Anterior cingulate cortex (tissue), 58 donors: ENCODE data around the gene LY6G6F.

ENCODE experiments used
- DNase-seq, 58 donors: peaks; one replicate each; lab custom pipeline; 2025; lab: John Stamatoyannopoulos, UW

LY6G6F gene, protein sequence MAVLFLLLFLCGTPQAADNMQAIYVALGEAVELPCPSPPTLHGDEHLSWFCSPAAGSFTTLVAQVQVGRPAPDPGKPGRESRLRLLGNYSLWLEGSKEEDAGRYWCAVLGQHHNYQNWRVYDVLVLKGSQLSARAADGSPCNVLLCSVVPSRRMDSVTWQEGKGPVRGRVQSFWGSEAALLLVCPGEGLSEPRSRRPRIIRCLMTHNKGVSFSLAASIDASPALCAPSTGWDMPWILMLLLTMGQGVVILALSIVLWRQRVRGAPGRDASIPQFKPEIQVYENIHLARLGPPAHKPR

DNA sequence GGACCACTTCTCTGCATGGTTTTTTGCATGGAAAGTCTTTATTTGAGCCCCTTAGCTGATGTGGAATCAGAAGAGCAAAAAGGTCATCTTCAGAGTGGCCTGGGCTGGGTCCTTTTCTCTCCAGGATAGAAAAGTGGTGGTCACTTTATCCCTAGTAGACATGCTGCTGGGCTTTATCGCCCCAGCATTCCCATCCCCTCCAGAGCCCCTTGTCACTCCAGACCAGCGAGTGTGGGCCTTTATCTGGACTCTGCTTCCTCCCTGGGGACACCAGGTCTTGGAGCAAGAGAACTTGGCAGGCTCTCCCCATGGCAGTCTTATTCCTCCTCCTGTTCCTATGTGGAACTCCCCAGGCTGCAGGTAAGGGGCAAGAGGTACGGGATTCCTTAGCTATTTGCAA lies at the start of gene LY6G6F:
Gene LY6G6F (plus strand): TSS at position 268 of the 400 bp plus-strand sequence. CDS start 41 bp downstream, at position 309.
- DNase-seq, result no peak

DNA sequence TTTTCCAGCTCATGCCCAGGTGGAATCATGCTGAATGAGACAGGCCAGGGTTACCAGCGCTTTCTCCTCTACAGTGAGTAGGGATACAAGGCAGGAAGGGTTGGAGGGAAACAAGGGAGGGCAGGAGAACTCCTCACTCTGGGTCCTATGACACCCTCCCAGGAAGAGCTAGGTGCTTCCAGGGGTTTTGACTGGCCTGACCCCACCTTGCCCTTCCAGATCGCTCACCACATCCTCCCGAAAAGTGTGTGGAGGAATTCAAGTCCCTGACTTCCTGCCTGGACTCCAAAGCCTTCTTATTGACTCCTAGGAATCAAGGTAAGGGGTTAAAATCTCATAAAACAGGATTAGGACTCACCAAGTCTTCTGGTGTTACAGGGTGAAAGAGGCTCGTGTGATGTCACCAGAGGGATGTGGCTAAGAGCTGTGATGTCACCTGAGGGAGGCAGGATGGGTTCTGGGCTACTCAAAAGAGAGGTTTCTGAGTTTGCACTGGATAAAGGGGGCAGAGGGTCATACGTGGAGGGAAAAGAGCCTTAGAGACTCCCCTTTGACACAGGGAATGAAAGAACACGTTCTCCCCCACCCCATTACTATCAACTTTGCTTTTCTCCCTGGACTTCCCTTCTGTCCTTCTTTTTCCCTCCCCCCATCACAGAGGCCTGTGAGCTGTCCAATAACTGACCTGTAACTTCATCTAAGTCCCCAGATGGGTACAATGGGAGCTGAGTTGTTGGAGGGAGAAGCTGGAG lies 49.1 kb upstream of the LY6G6F start:
- DNase-seq, result no peak

DNA sequence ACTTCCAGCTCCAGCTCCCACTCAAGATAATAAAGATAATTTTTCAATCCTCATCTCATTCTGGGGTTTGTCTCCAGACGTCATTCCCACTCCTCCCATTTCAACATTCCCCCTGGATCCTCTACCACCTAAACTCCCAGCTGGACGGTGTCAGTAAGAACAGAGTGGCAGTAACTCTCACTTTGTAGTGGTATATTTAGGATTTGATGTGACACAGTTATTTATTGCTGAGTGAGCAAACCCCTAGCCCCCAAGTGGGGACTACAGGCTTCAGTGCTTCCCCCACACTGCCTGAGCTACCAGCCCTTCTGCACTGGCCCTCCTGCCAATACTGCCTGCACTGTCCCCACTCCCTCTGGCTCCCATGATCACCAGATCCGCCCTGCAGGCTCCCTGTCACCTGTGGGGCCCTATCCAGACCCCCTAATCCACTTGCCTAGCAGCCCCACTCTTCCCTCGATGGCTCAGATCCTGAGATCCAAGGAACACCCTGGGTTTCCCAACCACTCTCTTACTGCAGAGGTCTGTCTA lies 48.4 kb upstream of the LY6G6F start:
- DNase-seq, result no peak

DNA sequence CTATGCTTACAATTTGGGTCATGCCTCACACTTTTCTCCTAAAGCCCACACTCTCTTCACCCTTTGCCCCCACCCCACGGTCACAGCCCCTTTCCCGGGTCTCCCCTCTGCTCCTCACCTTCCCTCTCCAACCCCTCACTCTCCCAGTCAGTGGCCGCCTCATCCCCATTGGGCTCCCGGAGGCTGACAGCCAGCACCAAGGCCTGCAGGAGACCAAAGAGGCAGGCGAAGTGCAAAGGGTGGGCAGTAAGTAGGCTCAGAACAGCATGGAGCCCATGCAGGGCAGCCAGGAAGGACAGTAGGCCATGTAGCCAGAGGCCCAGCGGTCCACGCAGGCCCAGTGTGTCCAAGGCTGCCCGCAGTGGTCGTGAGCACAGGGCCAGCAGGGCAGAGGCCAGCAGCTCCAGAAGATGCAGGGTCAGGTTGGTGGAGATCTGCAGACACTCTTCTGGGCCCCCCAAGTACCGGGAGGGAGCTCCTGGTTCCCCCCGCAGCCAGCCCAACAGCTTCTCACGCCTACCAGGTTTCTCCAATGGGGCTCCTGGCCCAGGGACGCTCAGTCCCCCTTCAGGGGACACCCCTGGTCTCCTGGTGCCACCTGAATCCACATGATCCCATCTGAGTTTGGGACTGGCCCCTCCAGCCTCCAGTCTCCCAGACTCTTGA lies 47.5 kb upstream of the LY6G6F start:
- DNase-seq, result no peak

DNA sequence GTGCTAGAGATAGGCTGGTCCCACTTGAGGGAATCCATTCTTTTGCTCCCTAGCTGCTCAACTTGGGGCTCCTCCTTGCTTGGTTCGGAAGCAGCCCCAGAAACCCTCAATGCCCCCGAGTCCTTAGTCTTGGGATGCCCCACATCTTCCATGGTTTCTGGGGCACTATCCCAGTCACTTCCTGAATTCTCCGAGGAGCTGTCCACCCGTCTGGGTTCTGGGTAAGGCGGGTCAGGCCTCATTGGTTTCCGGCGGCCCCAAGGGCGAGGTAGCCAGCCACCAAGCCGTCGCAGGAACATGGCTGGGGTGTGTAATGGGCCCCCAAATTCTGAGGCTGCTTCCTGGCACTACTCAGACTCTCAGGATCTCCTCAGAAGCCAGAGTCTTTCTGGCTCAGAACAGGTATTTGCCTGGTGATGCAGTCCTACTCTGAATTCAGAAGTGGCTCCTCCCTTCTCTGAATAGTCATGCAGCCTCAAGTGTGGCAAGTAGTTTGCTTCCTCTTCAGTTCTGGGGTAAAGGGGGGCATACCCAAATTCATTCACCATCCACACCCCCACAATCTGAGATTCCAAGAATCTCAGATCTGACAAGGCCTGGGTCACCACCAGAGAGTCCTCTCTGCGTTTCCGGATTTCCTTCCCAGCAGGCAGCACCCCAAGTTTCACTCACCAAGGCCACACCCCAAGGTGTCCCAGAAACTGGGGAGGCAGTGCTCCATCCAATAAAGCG lies 46.9 kb upstream of the LY6G6F start:
- DNase-seq, result peak in 1 of 58 donors; percentile 1

DNA sequence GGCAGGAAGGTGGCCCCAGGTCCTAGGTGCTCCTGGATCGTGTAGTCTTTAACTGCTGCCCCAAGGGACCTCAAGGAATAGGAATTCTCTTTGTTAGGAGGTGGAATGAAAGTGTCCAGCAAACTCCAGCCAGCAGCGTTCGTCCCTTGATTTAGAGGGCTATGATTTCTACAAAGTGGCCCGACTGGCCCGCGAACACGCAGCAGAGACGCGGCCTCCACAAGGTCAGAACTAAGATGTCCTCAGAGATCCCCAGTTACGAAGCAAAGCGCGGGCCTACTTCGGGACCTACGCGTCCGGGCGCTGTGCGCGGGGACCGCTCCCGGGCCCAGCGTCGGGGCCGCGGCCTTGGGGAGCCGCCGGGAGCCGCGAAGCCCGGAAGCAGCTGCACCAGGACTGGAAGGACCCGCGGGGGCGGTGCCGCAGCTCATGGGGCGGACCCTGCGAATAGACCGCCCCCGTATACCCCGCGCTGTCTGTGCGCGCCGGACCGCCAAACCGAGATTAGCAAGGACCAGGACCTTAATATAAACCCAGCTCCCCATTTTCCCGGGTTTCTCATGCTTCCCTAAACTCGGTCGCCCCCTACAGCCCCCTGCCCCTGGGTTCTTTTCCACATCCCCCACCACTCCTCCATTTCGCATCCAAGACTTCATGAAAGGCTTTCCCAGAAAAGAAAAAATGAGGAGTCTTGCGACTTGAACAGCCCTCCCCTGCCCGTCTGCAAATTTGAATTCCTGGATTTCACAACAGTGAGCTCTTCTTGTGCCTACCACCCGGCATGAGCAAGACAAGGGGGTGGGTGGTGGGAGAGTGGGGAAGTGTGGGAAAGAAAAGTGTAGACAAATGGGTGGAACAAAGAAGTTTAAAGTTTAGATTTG lies 46.0 kb upstream of the LY6G6F start, which contains the start of gene C6orf47:
Gene C6orf47 (minus strand): TSS at position 398 of the 881 bp plus-strand sequence. CDS start 831 bp downstream, outside the sequence.
- peak; percentile 10 to 85 (median 65) for DNase-seq

DNA sequence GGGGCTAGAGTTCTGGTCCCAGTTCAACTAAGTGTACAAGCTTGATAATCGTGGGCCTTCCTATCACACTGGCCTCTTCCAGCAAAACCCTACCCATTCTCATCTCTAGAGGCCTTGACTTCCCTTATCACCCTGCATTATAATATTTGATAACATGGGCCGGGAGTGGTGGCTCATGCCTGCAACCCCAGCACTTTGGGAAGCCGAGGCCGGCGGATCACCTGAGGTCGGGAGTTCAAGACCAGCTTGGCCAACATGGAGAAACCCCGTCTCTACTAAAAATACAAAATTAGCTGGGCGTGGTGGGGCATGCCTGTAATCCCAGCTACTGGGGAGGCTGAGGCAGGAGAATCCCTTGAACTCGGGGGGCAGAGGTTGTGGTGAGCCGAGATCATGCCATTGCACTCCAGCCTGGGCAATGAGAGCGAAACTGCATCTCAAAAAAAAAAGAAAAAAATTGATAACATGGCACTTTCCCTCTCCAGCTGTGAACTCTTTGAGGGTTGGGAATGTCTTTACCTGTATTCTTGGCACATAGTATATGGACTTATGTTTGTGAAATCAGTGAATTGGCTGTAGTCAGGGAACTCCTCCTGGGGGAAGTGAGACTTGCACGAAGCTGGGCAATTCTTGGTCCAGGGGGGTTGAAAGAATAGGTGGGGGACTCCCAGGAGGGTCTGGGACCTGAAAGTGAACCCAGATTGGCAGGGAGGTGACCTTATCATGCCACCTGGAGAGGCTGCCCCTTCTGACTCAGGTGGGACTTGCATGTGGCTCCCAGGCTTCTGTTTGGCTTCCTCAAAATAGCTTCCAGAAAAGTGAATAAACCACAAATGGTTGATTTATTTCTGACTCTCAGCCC lies 45.2 kb upstream of the LY6G6F start:
- DNase-seq, result no peak

DNA sequence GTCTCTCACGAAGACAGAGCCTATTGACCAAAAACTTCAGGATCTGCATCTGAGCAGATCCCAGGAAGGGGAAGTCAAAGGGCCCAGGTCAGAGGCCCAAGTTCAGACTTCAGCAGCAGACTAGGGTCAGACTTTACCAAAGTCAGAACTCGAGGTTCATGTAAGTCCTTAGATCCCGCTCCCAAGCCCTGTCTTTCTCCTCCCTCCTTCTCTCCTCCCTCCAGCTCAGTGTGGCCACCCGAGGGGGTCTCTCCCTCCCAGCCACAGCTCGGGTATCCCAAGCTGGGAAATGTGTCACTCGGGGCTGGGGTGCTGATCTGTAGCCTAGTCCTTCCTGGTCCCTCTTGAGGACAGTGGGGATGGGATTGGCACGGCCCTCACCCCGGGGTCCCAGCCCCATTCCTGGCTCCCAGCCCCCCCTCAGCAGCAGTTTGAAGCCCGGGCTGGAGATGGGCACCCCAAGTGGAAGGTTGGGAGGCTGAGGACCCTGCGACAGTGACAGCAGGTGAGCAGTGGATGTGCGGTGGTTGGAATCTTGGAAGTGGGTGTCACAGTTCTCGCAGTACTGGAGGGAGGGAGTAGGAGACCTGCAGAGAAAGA lies 44.4 kb upstream of the LY6G6F start:
- no peak for DNase-seq

DNA sequence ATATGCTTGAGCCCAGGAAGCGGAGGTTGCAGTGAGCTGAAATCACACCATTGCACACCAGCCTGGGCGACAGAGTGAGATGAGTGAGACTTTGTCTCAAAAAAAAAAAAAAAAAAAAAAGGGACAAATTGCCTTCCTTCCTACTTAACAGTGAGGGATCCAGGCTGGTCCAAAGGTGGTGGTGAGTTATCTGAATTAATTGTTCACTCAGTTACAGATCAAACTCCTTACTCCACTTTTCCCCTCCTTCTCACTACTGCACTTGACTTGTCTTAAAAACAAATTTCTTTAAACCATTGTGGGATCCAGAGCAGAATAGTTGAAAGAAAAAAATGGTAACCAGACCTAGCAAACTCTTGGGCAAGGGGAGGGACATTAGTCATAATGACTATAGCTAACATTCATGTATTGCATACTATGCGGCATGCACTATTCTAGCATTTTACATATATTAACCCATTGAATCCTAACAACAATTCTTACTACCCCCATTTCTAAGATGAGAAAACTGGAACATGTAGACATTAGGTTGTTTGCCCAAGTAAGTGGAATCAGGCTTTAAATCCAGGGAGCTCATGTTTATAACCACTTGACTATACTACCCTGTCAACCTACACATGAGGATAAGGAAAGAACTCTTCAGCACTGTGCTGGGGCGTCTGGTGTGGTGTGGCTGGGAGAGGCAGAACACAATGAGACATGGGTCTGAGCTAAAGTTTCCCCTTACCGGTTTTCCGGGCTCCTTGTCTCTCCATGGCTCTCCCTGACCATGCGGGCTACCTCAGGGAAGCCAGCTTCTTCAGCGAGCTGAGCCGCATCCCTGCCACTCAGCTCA lies 43.3 kb upstream of the LY6G6F start:
- no peak for DNase-seq

DNA sequence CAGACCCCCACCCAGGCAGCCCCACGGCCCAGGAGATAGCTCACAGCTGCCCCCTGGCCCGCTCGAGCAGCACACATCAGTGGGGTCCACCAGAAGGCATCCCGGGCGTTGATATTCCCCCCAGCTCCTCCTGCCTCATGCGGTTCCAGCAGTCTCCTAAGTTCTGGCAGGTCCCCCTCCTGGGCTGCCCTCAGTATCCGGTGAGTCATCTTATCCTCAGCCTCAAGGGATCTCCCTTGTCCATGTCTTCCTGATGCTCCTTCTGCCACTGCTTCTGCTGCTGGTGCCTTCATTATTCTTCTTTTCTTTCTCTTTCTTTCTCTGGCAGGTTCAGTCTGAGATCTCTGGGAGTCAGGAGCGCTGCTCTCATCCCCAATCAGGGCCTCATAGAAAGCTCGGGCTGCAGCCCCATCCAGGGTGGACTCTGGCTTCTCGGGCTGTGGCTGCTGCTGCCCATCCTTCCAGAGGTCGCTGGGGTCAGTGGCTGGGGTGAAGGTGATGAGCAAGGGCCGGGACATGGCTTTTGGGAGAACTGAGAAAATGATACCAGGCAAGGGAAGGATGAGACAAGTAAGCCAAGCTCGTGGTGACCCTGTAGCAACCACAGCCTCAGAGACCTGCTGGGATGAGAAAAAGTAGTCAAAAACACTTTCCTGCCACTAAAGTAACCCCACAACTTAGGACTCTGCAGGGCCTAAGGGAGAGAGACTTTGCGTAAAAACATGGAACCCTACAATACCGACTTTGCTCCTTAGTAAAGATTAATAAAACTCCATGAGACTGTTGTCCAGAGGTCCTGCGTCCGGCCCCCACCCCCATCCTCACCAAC lies 42.5 kb upstream of the LY6G6F start:
- DNase-seq, result peak in 2 of 58 donors; percentile 10 to 20

DNA sequence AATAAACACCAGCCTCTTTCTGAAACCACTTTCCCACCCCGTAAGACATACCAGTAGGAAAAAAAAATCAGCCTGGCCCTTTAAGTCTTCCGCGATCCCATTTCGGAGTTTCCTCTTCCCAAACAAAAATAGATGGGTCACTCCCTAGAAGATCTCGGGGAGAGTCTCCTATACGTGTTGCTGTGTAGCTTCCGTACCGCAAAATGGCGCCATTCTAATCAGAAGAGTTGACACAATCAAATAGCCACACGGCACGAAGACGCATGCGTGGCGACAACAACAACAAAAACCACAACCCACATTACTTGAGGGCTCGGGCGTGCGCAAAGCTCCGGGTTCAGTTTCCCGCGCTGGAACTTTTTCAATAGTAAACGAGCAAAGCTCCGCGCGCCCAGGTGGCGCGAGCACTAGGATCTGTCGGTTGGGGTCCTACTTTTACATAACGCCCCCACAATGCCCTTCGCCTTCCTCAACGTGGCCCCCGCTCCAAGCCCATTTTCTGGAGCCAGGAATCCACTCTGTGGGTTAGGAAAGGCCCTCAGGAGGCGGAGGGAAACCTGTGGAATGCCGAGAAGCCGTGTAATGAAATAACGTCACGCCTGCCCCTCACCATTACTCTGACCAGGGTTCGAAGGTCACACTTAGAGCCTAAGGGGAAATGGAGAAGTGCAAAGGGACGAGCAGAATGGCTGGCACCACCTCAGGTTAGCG lies 41.7 kb upstream of the LY6G6F start, which contains the start of gene GPANK1:
Gene GPANK1 (minus strand): TSS at position 208 of the 711 bp plus-strand sequence. CDS start 519 bp downstream, outside the sequence.
- peak; percentile 25 to 95 (median 84) for DNase-seq

DNA sequence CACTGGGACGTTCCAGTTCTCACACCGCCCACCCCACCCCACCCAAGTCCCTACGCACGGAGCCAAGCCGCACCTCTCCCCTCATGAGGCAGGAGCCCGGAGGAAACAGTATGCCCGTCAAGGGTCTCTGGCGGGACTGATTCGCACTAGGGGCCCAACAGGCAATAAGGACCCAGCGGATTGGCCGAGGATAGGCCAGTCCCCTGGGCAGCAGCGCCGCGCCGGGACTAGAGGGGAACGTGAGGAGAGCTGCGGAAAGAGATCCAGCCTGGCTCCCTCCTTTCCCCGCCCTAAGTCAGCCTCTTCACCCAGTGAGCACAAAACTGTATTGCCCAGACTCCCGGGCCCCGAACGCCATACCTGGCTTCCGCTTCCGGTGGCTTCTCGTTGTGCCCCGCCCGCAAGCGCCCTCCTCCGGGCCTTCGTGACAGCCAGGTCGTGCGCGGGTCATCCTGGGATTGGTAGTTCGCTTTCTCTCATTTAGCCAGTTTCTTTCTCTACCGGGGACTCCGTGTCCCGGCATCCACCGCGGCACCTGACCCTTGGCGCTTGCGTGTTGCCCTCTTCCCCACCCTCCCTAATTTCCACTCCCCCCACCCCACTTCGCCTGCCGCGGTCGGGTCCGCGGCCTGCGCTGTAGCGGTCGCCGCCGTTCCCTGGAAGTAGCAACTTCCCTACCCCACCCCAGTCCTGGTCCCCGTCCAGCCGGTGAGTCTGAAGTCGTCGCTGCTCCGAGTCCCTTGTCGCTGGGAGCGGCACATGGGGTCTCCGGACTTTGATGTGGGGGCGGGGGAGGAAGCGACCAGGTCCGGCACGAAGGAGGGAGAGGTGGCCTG lies 40.9 kb upstream of the LY6G6F start, which contains the start of gene CSNK2B:
Gene CSNK2B (plus strand): TSS at position 580 of the 836 bp plus-strand sequence. CDS start 752 bp downstream, outside the sequence.
- DNase-seq, result peak; percentile 82 to 100 (median 98)

DNA sequence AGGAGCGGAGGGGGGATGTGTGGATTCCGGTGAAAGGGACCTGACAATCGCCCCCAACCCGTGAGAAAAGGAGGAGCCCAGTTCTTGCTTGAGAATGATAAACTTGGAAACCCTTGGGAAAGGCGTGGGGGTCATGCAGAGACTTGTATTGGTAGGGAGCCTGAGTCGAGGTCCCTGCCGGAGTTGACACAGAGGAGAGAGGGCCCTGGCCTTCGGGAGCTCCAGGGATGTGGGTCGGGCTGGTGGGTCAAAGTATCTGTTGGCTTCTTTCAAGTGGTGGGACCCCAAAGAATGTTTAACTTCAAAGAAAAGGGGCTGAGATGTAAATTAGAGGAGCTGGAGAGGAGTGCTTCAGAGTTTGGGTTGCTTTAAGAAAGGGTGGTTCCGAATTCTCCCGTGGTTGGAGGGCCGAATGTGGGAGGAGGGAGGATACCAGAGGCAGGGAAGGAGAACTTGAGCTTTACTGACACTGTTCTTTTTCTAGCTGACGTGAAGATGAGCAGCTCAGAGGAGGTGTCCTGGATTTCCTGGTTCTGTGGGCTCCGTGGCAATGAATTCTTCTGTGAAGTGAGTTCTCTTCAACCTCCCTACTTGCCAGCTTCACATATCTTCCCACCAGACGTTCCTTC lies 40.2 kb upstream of the LY6G6F start:
- DNase-seq, result no peak

DNA sequence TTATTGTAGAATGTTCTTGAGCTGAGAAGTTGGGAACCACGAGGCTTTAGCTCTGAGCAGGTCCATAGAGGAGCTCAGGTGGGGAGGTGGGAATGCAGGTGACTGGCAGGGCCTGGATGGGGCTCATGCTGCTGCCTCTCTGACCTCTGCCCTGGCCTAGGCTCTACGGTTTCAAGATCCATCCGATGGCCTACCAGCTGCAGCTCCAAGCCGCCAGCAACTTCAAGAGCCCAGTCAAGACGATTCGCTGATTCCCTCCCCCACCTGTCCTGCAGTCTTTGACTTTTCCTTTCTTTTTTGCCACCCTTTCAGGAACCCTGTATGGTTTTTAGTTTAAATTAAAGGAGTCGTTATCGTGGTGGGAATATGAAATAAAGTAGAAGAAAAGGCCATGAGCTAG lies 37.0 kb upstream of the LY6G6F start, which contains the start of gene LY6G5B:
Gene LY6G5B (plus strand): TSS at position 301 of the 400 bp plus-strand sequence. CDS start 975 bp downstream, outside the sequence.
- DNase-seq, result no peak
